Activated gamma-delta T cell (primary cell): Measurements from ENCODE around the gene ATP2A3.
"Not testable (repeated sequence)": the region's sequence is repeated elsewhere in the genome, so short reads cannot be mapped to it uniquely, and the experiment has no call there.

Experiments
- DNase-seq: peaks from one replicate; lab custom pipeline; 2025; lab: John Stamatoyannopoulos, UW

The ATP2A3 gene

DNA sequence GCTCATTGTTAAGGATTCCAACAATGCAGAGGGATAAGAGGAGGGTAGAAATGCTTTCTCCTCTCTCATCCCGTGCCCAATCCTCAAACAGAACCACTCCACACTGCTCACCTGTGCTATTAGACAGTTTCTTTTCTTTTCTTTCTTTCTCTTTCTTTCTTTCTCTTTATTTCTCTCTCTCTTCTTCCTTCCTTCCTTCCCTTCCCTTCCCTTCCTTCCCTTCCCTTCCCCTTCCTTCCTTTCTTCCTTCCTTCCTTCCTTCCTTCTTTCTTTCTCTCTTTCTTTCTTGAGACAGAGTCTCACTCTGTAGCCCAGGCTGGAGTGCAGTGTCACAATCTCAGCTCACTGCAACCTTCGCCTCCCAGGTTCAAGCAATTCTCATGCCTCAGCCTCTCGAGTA lies 27.5 kb upstream of the ATP2A3 start:
- DNase-seq, result not testable (repeated sequence)

DNA sequence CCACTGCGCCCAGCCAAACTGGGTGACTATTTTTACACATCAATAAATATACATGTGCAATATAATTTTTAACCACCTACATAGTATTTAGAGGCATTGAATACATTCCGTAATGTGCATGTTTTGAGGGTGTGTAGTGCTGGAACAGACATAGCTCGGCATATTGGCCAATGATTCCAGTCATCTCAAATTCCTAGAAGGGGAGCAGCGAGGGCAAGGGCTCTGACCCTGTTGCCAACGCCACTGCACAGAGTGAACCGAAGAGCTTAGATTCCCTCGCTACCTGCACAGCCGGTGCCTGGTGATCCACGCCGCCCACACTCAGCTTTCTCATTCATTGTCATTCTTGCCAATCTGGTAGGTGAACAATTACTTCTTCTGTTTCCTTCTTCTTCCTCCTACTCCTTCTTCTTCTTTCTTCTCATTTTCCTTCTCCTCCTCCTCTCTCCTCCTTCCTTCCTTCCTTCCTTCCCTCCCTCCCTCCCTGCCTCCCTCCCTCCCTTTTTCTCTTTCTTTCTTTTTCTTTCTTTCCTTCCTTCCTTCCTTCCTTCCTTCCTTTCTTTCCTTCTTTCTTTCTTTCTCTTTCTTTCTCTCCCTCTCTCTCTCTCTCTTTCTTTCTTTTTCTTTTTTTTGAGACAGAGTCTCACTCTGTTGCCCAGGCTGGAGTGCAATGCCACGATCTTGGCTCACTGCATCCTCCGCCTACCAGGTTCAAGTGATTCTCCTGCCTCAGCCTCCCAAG lies 26.3 kb upstream of the ATP2A3 start:
- no peak for DNase-seq

DNA sequence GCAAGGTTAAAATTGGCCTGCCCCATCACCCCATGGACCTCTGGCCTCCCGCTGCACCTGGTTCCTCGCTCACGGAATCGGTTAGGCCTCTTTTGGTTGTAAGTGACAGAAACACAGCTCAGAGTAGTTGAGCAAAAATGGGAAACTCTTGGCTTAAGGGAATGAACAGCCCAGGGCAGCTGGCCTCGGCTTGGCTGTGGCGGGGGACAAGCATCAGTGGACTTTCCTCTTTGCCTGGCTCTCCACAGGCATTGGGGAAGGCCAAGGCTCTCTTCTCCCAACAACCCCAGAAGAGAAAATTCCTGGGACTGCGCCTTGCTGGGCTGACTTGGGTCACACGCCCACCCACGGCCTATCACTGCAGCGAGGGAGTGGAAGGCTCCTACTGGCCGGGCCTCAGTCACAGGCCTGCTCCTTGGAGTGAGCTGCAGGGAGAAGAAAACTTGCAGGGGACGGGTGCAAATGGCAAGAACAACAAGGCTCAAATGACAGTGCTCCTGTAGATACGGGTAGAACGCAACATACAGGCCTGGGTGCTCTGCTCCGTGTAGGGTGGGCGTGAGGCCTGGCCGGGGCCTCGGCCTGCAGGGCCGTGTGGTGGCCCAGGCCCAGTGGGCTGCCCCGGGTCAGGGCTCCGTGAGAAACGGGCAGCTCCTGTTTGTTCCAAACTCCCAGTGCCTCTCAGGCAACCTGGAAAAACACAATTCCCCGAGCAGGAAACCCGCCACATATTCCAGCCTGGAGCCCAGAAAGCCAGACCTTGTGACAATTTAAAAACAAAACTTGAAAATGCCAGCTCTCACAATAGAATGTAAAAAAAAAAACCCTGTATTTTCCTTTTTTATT lies 25.0 kb upstream of the ATP2A3 start:
- DNase-seq, result no peak

DNA sequence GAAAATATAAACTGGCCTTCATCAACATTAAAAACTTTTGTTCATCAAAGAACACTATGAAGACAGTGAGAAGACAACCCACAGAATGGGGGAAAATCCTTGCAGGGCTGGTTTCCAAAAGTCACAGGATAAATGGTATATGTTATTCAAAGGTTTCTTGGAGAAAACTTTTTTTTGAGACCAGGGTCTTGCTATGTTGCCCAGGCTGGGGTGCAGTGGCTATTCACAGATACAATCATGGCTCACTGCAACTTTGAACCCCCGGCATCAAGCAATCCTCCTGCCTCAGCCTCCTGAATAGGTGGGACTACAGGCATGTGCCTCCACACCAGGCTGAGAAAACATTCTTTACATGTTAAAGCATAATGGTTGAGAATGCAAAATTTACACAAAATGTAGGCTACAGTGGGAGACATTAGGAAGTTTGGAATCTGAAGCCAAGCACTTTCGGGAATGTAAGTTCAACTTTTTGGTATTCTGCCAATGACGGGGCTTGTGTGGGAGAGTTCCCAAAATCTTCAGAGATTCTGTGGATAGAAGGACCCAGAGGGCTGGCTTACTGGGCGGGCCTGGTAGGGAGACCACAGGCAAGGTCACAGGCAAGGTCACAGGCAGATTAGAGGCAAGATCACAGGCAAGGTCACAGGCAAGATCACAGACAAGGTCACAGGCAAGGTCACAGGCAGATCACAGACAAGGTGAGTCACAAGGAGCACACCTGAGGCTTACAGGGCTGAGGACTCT lies 24.2 kb upstream of the ATP2A3 start:
- no peak for DNase-seq

DNA sequence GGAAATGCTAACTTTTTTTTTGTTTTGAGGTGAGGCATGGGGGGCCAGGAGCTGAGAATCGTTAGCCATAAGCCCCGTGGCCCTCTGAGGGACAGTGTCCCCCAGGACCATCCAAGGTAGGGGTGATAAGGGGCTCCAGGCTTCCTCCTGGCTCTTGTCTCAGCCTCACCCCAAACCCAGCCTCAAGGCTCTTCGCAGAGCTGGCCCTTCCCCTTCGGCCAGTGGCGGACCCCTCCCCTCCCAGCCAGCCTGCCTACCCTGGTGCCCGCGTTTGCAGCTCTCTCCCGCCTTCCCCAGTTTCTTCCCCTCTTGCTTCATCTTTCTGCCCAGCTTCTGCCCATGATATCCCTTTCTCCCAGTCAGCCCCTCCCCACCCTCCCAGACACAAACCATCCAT lies 22.7 kb upstream of the ATP2A3 start:
- DNase-seq, result no peak

DNA sequence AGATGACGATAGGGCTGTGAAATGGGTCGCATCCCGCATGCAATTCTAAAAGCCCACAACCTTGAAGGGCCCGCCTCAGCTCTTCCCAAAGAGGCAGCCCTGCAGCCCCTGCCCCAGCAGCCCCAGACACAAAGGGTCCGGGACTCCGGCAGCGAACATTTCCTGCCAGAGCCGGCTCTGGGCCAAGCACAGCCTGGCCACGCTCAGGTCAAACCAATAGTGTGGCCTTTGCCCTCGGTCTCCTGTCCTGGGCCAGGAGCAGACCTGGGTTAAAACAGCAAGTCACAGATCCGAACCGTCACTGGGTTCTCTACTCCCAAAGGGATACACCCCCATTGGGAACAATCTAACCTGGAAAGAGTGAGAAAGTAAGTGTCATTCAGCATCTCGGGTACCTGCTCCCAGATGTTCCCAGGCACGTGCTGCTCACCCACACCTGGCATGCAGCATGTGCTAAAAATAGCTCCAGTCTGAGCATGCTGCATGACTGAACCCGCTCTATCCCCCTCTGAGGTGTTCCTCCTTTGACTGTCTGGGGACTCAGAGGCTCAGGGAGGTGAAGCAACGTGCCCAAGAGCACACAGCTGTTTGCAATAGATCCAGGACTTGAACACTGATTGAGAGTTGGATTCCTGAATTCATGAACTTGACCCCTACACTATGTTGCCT lies 22.2 kb upstream of the ATP2A3 start:
- no peak for DNase-seq

DNA sequence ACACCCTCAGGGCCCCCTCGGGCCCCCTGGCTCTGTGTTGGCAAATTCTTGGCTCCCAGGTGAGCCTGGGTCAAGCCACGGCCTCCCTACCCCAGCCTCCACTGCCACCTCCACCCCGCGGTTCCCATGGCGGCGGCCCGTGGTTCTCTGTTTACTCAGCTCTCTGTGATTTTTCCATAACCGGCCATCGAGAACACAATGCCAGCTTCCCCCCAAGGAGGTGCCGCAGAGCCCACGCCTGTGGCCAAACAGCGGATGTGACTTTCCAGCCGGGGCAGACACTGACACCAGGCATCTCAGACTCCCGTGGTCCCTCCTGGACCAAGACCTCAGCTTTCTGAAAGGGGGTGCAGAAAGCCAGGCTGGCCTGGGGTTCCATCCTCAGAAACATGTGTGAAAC lies 21.6 kb upstream of the ATP2A3 start:
- no peak for DNase-seq

DNA sequence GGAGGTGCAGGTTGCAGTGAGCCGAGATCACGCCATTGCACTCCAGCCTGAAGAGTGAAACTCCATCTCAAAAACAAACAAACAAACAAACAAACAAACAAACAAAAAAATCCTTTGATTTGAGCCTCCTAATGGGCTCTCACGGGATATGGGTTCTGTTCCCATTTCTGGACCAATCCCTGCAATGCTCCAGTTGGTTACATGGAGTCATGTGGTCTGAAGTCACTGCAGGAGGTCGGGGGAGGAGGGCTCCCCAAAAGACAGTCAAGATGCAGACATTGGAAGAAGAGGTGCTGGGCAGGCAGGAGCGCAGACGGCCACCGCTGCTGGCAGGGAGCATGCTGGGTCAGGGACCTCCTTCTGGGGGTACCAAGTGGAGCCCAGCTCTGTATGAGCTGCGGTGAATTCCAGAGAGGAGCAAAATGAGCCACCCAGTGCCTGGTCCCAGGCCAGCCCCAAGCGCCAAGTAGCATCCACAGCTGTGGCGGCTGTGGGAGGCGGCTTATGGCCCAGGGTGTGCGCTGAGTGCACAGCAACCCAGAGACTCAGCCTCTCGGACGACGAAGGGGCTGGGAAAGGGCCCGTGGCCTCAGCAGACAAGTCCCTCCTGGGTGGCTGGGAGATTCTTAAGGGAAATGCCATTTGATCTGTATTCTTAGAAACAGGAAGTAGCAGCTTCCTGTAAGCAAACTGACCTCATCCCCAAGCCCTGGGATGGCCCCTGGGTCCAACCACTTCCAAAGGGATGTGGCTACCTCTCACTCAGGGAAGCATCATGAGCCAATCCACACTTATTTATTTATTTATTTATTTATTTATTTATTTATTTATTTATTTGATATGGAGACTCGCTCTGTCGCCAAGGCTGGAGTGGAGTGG lies 19.6 kb upstream of the ATP2A3 start:
- no peak for DNase-seq

DNA sequence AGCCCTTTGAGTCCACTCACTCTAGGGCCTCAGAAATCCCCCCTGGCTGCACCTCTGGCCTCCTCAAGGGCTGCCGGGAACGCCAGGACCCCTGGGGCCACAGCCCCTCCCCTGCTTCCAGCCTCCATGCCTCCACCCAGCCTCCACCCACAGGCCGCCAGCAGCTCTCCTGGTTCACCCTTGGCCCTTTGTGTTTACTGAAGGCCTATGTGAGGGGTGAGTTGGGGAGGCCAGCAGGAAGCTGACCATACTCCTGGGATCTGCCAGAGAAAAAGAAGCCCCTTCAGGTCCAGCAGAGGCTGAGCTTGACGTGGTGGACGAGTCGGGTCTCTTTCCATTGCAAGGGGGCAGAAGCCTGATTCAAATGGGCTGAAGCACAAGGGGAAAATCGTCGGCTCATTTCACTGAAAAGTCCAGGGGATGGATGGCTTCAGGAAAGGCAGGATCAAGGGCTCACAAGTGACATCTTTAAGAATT lies 18.3 kb upstream of the ATP2A3 start:
- DNase-seq, result no peak

DNA sequence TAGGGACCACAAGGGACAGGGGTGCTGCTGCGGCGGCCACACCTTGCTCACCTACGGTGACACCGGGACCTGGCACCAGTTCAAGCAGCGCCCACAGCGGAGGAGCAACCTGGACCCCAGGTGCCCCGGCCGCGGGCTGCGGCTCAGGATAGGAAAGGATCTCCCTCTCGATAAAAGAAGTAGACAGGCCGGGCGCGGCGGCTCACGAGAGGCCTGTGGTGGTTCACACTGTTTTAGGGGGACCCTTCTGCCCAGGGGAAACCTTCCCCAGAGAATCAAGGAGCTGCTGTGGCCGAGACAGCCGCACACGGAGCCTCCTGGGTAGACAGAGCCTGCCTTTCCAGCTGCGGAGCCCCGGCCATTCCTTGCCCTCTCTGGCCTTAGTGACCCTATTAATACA lies 17.9 kb upstream of the ATP2A3 start:
- no peak for DNase-seq

DNA sequence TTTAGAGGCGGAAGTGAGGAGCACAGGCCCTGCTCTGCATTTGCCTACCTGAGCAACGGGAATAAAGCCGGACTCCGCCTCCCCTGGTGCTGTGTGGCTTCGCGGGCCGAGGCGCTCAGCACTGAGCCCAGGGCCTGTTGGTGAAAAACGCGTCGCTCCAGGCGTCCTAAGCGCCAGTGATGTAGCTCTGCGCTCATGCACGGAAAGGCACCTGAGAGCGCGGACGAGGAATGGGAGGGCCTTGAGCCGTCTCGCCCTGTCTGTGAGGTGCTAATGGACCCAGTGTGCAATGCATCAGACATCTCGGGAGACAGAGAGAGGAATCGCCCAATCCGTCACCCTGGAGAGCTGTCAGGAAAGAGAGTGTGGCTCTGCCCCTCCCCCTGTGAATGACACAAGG lies 17.2 kb upstream of the ATP2A3 start:
- DNase-seq, result no peak

DNA sequence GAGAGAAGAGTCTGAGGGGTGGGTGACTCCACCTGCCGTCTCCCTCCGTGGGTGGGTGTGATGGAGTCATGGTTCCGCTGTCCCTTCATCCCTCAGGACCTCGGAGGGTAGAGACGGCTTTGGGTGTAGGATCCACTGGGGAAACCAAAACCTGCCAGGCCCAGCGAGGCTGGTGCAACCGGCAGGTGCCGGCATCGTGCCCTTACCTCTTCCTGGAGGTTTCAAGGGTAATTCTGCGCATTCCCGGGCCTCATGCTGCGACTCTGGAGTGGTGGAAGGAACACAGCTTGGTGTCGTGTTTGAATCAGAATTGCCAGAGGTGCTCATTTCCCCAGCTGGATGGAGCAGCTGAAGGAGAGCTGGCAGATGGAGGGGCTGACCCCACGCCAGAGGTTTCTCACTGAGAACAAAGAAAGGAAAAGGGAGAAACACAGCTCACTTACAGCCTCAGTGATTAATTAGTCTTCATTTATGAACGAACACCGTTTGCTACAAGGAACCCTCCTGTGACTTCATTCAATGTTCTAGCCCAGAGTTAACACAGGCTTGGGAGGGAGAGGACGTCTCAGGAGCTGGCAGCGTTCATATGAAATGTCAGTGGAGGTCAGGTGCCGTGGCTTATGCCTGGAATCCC lies 16.3 kb upstream of the ATP2A3 start:
- no peak for DNase-seq

DNA sequence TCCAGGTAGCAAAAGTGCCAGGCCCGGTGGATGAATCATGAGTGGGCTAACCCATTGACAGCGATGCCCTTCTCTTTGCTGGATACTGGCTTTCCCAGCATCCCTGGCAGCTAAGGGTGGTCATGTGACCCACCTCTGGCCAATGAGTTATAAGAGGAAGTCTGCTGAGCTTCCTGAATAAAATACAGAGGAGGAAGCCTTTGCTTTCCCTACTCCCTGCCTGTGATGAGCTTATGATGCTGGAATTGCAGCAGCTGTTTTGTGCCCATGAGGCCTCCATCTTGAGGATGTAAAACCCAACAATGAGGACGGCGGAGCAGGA lies 15.0 kb upstream of the ATP2A3 start:
- no peak for DNase-seq

DNA sequence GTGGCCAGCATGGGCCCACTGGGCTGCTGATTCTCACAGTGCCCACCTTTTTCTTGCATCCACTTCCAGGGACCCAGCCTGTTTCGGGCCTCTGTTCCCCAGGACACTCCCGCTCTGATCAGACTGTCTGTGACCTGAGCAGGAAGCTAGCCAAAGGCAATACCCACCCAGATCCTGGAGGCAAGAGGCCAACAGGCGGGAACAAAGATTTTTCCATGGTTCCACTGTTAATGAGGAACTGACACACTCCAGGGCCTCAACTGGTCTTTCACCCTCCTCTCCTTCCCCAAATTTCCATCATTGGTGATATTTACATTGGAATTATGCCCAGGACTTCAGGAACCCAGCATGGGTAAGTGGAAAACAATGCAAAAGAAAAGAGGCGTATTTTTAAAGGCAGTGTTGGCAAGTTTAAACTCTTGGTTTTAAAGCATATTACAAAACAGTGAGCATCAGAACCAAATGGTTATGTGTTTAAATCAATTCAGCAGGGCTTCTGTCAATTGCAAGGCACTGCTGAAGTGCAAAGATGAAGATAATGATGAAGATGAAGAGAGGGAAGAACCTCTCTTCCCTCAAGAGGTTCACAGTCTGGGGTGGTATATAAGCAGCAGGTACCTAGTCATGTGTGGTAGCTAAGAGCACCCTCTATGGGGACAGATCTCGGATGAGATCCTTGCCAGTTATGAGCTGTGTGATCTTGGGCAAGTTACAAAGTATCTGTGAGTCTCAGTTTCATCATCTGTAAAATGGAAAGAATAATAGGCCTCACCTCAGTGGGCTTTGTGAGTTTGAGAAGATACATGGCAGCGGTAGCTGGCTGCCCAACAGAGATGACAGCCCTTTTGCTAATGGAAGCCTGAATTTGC lies 14.4 kb upstream of the ATP2A3 start:
- no peak for DNase-seq

DNA sequence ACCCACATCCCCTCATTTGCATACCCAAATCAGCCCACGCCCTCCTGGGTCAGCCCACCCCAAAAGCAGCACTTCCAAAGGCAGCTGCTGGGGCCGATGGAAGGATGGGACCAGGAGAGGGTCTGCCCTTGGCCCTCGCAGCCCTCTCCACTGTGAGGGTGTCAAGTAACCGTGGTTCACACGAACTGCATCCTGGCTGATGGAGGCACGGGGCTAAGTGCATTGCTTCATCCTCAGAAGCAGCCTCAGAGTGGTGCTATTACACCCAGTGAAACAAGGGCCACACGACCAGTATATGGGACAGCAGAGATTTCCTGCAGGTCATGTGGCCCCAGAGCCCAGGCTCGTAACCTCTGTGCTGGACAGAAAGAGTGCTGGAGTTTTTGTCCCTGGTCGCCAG lies 13.2 kb upstream of the ATP2A3 start:
- DNase-seq, result no peak

DNA sequence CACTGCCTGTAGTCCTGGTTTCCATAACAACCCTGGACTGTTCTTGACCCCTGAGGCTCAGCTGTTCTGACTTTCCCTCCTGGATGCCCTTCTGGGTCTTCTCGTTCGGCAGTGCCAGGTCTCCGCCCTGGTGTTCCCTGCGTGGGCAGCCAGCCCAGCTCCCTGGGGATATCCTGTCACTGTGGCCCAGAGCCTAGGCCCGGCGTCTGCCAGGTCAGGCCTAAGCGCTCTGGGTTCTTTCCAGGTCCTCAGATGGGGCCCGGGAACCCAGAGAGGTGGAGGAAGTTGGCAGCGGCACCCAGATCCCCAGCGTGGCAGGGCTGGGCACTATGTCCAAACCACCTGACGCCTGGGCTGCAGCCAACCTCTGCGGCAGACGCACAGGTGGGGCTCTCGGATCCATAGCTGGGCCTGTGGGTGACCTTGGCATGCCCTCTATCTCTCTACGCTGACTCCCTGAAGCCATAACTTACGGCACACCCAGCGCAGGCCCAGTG lies 12.5 kb upstream of the ATP2A3 start:
- no peak for DNase-seq

DNA sequence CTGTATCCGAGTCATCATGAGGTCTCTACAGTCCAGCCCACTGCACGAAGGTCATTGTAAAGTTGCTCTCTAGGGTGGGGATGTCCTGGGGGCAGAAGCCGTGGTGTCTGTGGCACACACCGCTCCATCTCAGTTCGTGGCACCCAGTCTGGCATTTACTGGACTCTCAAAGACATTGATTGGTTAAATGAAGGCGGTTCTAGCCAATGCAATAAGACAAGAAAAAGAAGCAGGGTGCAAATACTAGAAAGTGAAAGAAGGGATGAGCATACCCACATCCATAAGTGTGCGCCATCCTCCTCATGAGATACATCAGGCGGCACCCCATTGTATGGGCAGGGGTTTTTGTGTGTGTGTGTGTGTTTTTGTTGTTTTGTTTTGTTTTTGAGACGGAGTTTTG lies 10.7 kb upstream of the ATP2A3 start:
- DNase-seq, result no peak

DNA sequence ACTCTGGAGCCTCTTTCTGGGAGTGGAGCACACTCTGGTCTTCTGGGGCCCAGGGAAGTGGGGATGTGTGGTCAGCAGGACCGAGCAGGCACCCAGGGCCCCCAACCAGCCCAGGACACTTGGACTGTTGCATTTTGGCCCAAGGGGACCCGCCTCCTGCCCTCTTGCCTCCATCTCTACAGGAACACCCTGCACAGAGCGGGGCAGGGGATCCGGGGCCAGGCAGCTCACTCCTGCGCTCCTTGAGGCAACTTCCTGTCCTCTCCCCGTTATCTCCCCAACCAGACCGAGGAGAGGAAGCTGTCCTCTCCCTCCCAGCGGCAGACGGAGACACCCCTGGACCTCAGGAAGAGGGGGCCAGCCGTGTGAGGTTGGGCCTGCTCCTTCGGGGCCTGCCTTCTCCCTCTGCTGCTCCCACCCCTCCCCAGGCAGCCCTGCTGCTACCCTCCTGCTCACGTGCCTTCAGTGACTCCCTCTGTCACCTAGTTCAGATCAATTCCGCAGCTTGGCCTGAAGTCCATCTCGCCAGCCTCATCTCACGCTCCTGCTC lies 10.0 kb upstream of the ATP2A3 start:
- DNase-seq, result no peak

DNA sequence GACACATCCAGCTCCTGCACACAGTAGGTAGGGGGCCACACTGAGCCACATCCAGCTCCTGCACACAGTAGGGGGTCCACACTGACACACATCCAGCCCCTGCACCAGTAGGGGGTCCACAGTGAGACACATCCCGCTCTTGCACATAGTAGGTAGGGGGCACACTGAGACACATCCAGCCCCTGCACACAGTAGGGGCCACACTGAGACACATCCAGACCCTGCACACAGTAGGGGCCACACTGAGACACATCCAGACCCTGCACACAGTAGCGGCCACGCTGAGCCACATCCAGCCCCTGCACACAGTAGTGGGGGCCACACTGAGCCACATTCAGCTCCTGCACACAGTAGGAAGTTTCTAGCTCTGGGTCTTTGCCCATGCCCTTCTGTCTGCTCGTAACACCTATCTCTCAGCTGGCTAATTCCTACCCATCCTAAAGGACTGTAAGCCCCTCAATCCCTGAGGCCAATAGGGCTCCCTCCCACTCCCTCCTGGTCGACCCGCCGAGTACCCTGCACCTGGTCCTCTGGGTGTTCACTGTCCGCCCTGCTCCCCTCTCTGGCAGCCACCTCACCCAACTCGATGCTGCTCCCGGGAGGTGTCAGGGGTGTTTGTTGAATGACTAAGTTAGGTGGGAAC lies 9.4 kb upstream of the ATP2A3 start:
- no peak for DNase-seq
